GM21717 (cell line): ENCODE results near the gene LRCH3.
"Not testable (repeated sequence)": the region's sequence is repeated elsewhere in the genome, so short reads cannot be mapped to it uniquely, and the experiment has no call there.

ENCODE experiments used
- ATAC-seq: cut with Tn5 transposase; IDR thresholded peaks from one replicate; pipeline ENCODE4 v1.9.1; 2021; ENCODE audit warnings: mild to moderate bottlenecking, moderate library complexity; ENCODE audit not compliant: unreplicated experiment

The LRCH3 gene

DNA sequence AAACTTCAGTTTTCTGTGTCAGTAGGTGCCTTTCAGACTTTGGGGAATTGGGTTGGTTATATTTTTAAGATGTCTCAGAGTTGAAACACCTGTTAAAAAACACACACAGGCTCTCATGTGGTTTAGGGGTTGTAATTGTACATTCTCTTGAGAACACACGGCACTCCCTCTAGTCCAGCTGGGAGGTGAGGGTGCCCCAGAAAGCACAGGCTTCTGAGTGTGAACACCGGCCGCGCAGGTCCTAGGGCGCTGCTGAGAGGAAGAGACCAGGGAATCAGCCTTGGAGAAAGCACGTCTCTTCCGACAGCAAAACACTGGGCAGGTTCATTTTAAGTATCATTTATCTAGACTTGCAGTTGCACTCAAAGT lies 90.9 kb downstream of the LRCH3 start:
- no peak for ATAC-seq

- no peak for ATAC-seq
Observed at GRCh38 chr3:197882586-197882985, 91.5 kb downstream of the LRCH3 start.

- no peak for ATAC-seq
Observed at GRCh38 chr3:197883541-197883940, 92.5 kb downstream of the LRCH3 start.

- ATAC-seq, result not testable (repeated sequence)
Observed at GRCh38 chr3:197884330-197884729, 93.3 kb downstream of the LRCH3 start.

GRCh38 chr3:197886052-197886451 lies 95.0 kb downstream of the LRCH3 start:
- ATAC-seq, result not testable (repeated sequence)

- ATAC-seq, result not testable (repeated sequence)
Observed at GRCh38 chr3:197887430-197888053, 96.5 kb downstream of the LRCH3 start.

- no peak for ATAC-seq
Observed at GRCh38 chr3:197888511-197888910, 97.5 kb downstream of the LRCH3 start.

DNA sequence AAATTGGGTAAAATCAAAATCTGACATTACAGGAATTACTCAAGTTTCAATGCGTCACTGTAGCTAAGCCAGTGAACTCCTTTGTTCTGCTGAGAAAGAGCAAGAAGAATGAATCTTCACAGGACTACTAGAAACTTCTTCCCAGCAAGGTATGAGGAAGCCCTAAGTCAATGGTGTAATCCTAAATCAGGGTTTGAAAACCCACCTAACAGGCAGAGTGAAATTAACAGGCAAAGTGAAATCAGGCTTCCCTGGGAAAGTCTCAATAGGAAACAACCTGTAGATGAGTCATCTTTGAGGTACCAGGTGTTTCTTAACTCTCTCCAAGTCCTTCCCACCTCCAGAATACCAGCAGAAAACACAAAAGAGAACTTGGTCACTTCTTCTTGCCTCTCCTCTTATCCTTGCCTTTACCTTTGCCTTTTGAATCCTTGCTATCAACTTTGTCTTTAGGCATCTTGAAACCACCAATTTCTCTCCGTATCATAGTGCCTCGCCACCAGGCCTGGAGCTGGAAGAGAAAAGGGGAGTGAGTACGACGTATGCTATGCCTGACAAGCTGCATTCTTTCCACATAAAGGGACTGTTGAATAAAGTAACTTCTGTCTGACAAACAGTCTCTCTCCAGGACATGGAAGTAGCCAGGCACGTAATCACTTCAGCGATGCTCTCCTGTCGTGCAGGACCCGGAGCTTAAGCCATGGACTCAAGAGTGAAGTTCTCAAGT lies 98.3 kb downstream of the LRCH3 start:
- ATAC-seq, result no peak

DNA sequence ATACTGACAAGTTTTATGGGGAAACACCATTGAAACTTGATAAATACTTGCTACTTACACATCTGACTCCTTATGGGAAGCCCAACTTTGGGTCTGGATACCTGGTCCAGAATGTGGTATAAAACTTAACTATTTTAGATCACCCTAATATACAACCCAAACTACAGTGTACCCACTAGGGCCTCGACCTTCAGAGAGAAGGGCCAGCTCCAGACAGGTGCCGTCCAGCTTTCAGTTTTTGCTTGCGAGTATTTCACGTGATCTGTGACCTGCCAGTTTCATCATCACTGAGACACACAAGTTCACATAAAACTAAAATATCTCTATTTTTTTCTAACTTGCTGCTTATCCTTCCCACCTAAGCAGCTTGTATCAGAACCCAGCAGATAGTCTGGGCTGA lies 99.6 kb downstream of the LRCH3 start:
- ATAC-seq, result no peak

GRCh38 chr3:197892162-197892561 lies 101.1 kb downstream of the LRCH3 start:
- ATAC-seq, result no peak

DNA sequence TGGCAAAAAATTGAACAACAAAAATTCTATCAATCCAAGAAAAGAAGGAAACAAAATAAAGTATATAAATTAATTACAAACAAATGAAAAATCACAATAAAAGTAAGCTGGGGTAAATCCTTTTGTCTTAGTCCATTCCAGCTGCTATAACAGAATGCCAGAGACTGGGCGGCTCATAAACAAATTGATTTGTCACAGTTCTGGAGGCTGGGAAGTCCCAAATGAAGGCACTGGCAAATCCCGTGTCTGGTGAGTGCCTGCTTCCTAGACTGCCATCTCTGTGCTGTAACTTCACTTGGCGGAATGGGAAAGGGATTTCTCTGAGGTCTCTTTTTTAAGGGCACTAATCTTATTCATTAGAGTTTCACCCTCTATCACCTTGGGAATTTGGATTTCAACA lies 105.4 kb downstream of the LRCH3 start:
- no peak for ATAC-seq

DNA sequence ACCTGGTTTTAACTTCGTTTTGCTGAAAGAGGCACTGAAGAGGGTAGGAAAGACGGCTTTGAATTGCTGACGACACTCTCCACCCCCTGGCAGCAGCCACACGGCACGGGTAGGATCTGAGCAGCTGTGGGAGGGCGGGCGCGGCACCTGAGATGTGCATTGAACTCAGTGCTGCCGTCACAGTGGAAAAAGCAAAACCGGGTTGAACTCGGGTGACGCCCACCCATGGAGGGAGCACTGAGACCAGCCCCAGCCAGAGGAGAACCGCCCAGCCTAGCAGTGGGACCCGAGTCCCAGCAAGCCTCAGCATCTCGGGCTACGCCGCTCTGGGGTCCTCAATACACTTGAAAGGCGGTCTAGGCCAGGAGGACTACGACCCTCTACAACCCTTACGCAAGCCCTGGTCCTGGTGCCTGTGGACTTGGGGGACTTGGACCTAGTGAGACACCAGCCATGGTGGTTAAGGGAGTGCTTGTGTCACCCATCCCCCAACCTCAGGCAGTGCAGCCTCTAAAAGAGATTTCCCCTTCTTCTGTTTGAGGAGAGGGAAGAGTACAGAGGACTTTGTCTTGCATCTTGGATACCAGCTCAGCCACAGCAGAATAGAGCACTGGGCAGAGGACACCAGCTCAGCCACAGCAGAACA lies 108.9 kb downstream of the LRCH3 start:
- ATAC-seq, result no peak

DNA sequence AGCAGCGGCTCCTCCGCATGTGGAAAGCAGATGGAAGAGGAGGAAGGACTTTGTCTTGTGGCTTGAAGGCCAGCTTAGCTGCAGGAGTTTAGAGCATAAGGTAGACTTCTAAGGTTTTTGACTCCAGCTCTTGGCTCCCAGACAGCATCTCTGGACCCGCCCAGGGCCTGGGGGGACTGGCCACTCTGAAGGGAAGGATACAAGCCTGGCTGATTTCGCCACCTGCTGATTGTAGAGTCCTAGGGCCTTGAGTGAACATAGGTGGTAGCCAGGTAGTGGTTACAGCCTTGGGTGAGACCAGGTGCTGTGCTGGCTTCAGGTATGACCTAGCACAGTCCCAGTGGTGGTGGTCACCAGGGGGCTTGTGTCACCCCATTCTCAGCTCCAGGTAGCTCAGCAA lies 110.6 kb downstream of the LRCH3 start:
- no peak for ATAC-seq

DNA sequence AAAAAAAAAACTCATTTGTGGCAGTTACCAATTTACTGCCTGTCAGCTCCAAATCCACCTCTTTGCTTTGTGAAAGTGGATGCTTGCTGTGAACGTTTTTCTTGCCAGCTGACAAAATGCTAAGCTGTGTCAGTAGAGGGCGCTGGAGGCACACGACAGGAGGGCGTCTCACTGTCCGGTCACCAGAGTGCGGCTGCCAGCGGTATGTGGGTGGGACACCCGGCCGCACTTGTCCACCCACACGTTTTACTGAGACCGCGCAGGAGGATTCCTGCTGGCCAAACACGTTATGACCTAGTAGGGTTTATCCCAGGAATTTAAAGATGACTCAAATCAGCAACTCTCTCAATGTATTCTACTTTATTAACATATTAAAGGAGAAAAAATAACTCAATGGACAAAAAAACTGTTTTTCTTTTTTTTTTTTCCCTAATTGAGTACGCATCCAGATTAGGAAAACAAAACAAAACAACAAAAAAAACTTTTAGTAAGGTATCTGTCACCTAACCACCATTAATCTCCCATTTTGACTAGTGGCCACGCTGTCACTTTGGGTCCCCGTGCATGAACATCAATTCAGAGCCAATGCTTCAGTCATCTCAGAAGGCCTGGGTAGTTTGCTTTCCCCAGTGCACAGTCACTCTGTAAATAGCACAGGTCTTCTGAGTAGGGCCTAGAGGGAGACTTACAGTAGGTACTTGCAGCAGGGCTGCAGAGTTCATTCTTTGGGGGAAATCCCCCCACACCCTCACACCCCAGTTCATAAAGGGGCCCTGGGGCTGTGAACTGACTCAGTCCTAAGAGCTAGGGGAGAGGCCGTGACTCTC lies 115.2 kb downstream of the LRCH3 start:
- peak; percentile 77 for ATAC-seq

DNA sequence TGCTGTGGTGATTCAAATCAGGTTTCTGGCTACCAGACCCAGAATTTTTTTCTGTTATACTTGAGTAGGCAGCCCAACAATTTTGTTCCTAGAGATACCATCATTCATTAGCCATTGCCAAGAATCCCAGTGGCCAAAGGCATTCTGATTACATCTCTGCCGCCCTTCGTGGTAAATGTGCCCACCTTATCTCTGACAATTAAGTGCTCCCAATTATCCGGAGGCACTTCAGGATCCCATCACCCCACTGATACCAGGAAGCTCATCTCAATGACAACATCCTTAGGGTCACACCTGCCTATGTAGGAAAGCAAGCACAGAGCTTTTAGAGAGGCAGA lies 115.8 kb downstream of the LRCH3 start:
- no peak for ATAC-seq

- ATAC-seq, result no peak
Observed at GRCh38 chr3:197907196-197907595, 116.1 kb downstream of the LRCH3 start.

GRCh38 chr3:197908550-197908949 lies 117.5 kb downstream of the LRCH3 start:
- ATAC-seq, result not testable (repeated sequence)

- ATAC-seq, result no peak
Observed at GRCh38 chr3:197908957-197909701, 118.1 kb downstream of the LRCH3 start.

GRCh38 chr3:197912741-197913476 lies 121.9 kb downstream of the LRCH3 start:
- no peak for ATAC-seq
